ENCODE measurements around the gene PSORS1C1. TPM values are rescaled to one million over a fixed set of nuclear protein-coding genes. Genes with fewer than 3 reads are reported as not detected.

The PSORS1C1 gene
- polyA plus RNA-seq, 1 donor from 2014 or later: not detected

DNA sequence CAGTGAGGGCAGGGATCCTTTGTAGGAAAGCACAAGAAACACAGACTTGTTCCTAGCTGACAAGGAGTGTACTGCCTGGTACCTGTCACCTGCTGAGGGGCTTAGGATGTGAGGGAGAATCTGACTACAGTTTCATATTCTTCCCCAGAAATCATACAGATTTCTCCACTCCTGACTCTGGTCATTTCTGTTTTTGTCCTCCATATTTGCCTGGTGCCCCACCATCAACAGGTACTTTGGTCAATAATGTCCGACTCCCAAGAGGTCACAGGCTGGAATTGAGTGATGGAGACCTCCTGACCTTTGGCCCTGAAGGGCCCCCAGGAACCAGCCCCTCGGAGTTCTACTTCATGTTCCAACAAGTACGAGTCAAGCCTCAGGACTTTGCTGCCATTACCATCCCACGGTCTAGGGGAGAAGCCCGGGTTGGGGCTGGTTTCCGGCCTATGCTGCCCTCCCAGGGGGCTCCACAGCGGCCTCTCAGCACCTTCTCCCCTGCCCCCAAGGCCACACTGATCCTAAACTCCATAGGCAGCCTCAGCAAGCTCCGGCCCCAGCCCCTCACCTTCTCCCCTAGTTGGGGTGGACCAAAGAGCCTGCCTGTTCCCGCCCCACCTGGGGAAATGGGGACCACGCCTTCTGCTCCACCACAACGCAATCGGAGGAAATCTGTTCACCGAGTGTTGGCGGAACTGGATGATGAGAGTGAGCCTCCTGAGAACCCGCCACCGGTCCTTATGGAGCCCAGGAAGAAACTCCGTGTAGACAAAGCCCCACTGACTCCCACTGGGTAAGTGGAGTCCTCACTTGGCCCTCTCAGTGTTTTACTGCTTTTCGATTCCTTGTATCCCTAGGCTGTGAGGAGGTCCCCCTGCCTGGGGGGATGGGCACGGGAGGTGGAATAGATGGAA is 46.9 kb downstream of the PSORS1C1 start:
- no peaks in the 10 kb centered on the region for H3K9me3 ChIP-seq (ENCODE audit: low read length)

GRCh38 chr6:31162463-31163165 is 48.0 kb downstream of the PSORS1C1 start:
- no peaks in the 10 kb centered on the region for H4K20me1 ChIP-seq (ENCODE audit: insufficient read depth)
- H3K79me2 ChIP-seq (replicated peaks; ENCODE audit: insufficient read depth, low read length): no peaks in the 10 kb centered on the region
- no peaks in the 10 kb centered on the region for H3K36me3 ChIP-seq (ENCODE audit: insufficient read depth, low read length)
- H3K27ac ChIP-seq (ENCODE audit: low read length): no peak overlapping the region
- TF ChIP-seq EP300 (conservative IDR thresholded peaks at IDR 0.05; ENCODE audit: poor library complexity, severe bottlenecking) (no peak), POLR2AphosphoS5 (IDR thresholded peaks at IDR 0.05) (no peak), CTCF (IDR thresholded peaks at IDR 0.05; ENCODE audit: poor library complexity, severe bottlenecking) (no peak), MXI1 (conservative IDR thresholded peaks at IDR 0.05; ENCODE audit: poor library complexity, severe bottlenecking) (no peak), TAF1 (IDR thresholded peaks at IDR 0.05; ENCODE audit: low read depth) (no peak), REST (IDR thresholded peaks at IDR 0.05; ENCODE audit: borderline replicate concordance) (no peak), RAD21 (conservative IDR thresholded peaks at IDR 0.05) (no peak), EZH2 (IDR thresholded peaks at IDR 0.05; ENCODE audit: borderline replicate concordance, insufficient read depth, low read length, poor library complexity, severe bottlenecking) (no peak), SMC3 (conservative IDR thresholded peaks at IDR 0.05; ENCODE audit: poor library complexity) (no peak)
- H3K4me3 ChIP-seq (ENCODE audit: low read length): no peak overlapping the region
- H3K9ac ChIP-seq (ENCODE audit: low read length): no peak overlapping the region
- H3K4me2 ChIP-seq (ENCODE audit: low read length): no peak overlapping the region
- no peaks in the 10 kb centered on the region for H3F3A ChIP-seq (ENCODE audit: insufficient read depth, low read length, poor library complexity, severe bottlenecking)
- no peaks in the 10 kb centered on the region for H3K9me3 ChIP-seq (ENCODE audit: low read length)
- peaks cover 6% of the 10 kb centered on the region for H3K27me3 ChIP-seq (ENCODE audit: insufficient read depth, low read depth, low read length)
- H3K9me2 ChIP-seq (ENCODE audit: insufficient read depth, low read length): no peaks in the 10 kb centered on the region
- no peak overlapping the region for H2AFZ ChIP-seq (ENCODE audit: low read depth, low read length)

More for the DNA sequence above, 46.9 kb downstream of the PSORS1C1 start:
- no peak overlapping the region for H3K4me3 ChIP-seq (ENCODE audit: low read length)
- no peak overlapping the region for H3K27ac ChIP-seq (ENCODE audit: low read length)
- H3K36me3 ChIP-seq (ENCODE audit: insufficient read depth, low read length): no peaks in the 10 kb centered on the region
- no peaks in the 10 kb centered on the region for H3F3A ChIP-seq (ENCODE audit: insufficient read depth, low read length, poor library complexity, severe bottlenecking)
- TF ChIP-seq RAD21 (conservative IDR thresholded peaks at IDR 0.05) (no peak), SMC3 (conservative IDR thresholded peaks at IDR 0.05; ENCODE audit: poor library complexity) (no peak), POLR2AphosphoS5 (IDR thresholded peaks at IDR 0.05) (no peak)
- no peak overlapping the region for H3K9ac ChIP-seq (ENCODE audit: low read length)
- H3K79me2 ChIP-seq (replicated peaks; ENCODE audit: insufficient read depth, low read length): no peaks in the 10 kb centered on the region
- peaks cover 6% of the 10 kb centered on the region for H3K27me3 ChIP-seq (ENCODE audit: insufficient read depth, low read depth, low read length)
- H3K4me2 ChIP-seq (ENCODE audit: low read length): no peak overlapping the region
- H2AFZ ChIP-seq (ENCODE audit: low read depth, low read length): no peak overlapping the region
- H3K9me2 ChIP-seq (ENCODE audit: insufficient read depth, low read length): no peaks in the 10 kb centered on the region
- no peaks in the 10 kb centered on the region for H4K20me1 ChIP-seq (ENCODE audit: insufficient read depth)
